ENCODE results near the gene C1QTNF2. TPM values are rescaled to one million over a fixed set of nuclear protein-coding genes. Genes with fewer than 3 reads are reported as not detected.
A peak's percentile ranks its signal among the peaks of the same experiment; 100 is the strongest.

The C1QTNF2 gene
- total and polyA plus RNA-seq, 2 of the 8 experiments (the other 6 are each of a cell fraction or from before 2014, with no cell fraction given) = 1.0 to 2.0 TPM

GRCh38 chr5:160312134-160312959 lies 58.1 kb downstream of the C1QTNF2 start, which contains the start of gene CCNJL (continued):
- TF ChIP-seq CHD7 (IDR thresholded peaks at IDR 0.05; ENCODE audit: insufficient replicate concordance, low read length) (no peak), JUN (IDR thresholded peaks at IDR 0.05; ENCODE audit: low read depth, low read length) (no peak), EZH2 (IDR thresholded peaks at IDR 0.05; ENCODE audit: low read depth, low read length, severe bottlenecking) (no peak), SIRT6 (IDR thresholded peaks at IDR 0.05; ENCODE audit: low read length) (no peak), RFX5 (IDR thresholded peaks at IDR 0.05; ENCODE audit: borderline replicate concordance, low read depth, low read length) (no peak), GABPA (IDR thresholded peaks at IDR 0.05; ENCODE audit: borderline replicate concordance, insufficient read depth, low read length) (no peak), NRF1 (IDR thresholded peaks at IDR 0.05; ENCODE audit: low read depth, low read length) (peak; percentile 78), KDM5A (IDR thresholded peaks at IDR 0.05; ENCODE audit: low read length) (no peak), POU5F1 (IDR thresholded peaks at IDR 0.05; ENCODE audit: low read depth, low read length) (no peak), CTBP2 (IDR thresholded peaks at IDR 0.05; ENCODE audit: borderline replicate concordance, insufficient read depth, insufficient read length, low read length) (peak; percentile 70)
